ENCODE measurements around the gene CENPP. TPM values are rescaled to one million over a fixed set of nuclear protein-coding genes. Genes with fewer than 3 reads are reported as not detected.
"Not testable (repeated sequence)": the region's sequence is repeated elsewhere in the genome, so short reads cannot be mapped to it uniquely, and the experiment has no call there.

CENPP gene
- total RNA-seq, 2 donors from 2014 or later = 3.1 to 11.0 TPM

DNA sequence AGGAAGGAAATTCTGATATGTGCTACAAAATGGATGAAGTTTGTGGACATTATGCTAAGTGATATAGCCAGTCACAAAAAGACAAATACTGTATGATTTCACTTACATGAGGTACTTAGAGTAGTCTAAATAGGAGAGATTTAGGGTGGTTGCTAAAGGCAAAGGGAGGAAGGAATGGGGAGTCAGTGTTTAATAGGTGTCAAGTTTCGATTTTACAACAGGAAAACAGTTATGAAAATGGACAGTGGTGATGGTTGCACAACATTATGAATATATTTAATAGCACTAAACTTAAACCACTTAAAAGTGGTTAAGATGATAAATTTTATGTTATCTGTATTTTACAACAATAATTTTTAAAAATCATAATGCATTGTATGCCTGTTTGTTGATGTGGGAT is 250.4 kb downstream of the CENPP start:
- H3K27me3 ChIP-seq = no peaks in the 10 kb centered on the region
- no peaks in the 10 kb centered on the region for H3K4me1 ChIP-seq
- no peak for DNase-seq
- H3K4me3 ChIP-seq = no peak overlapping the region
- no peaks in the 10 kb centered on the region for H3K36me3 ChIP-seq
- no peak overlapping the region for H3K9ac ChIP-seq (ENCODE audit: low read depth in 2 of 2, low read length in 2 of 2)
- TF ChIP-seq, protein P1, sequence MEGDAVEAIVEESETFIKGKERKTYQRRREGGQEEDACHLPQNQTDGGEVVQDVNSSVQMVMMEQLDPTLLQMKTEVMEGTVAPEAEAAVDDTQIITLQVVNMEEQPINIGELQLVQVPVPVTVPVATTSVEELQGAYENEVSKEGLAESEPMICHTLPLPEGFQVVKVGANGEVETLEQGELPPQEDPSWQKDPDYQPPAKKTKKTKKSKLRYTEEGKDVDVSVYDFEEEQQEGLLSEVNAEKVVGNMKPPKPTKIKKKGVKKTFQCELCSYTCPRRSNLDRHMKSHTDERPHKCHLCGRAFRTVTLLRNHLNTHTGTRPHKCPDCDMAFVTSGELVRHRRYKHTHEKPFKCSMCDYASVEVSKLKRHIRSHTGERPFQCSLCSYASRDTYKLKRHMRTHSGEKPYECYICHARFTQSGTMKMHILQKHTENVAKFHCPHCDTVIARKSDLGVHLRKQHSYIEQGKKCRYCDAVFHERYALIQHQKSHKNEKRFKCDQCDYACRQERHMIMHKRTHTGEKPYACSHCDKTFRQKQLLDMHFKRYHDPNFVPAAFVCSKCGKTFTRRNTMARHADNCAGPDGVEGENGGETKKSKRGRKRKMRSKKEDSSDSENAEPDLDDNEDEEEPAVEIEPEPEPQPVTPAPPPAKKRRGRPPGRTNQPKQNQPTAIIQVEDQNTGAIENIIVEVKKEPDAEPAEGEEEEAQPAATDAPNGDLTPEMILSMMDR (IDR thresholded peaks at IDR 0.05) = no peak
- intact Hi-C loops (cut with DNase I) = no loop called here
- H3K27ac ChIP-seq = no peak overlapping the region
- no peaks in the 10 kb centered on the region for H3K9me3 ChIP-seq

DNA sequence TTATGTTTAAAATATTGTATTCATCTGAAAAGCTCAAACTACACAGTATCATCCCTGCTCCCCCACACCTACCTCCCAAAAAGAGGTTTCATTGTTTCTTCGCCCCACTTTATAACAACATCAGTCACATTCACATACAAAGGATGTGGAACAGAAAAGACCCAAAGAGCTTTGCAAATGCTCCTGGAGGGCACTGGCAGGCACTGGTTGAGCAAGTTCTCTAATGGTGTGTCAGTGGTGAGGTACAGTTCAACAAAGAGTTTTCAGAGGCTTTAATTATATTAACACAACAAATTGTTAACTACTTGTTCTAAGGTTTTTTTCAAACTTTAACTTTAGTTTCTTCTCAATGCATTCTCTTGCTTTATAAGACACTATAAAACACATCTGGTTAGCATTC is 264.2 kb downstream of the CENPP start:
- Histone ChIP-seq H3K27me3 (no peaks in the 10 kb centered on the region), H3K9ac (ENCODE audit: low read depth in 2 of 2, low read length in 2 of 2) (no peak overlapping the region), H3K27ac (no peak overlapping the region), H3K4me1 (no peaks in the 10 kb centered on the region), H3K4me3 (no peak overlapping the region), H3K9me3 (no peaks in the 10 kb centered on the region), H3K36me3 (no peaks in the 10 kb centered on the region)
- TF ChIP-seq, protein P1 (IDR thresholded peaks at IDR 0.05) = no peak
- intact Hi-C loops (cut with DNase I) = no loop called here
- DNase-seq = no peak

DNA sequence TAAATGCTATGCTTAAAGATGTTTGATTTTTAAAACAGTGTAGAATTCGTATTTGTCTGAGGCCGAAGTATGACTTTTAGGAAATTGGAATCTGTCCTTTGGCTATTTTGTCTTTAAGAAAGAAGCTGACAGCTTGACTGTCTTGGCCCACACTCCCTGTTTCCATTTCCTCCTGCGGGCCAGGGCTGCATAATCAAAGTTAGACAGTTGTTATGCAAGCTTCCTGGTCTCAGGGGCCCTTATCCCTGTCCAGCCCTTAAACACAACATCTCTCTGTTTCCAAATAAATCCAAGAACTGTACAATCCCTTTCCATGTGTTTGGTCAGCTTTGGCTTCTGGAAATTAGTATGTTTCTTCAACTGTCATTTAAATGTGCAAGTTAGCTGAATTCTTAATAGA is 264.6 kb downstream of the CENPP start:
- H3K4me1 ChIP-seq = no peaks in the 10 kb centered on the region
- no peak overlapping the region for H3K27ac ChIP-seq
- no peak overlapping the region for H3K4me3 ChIP-seq
- H3K9ac ChIP-seq (ENCODE audit: low read depth in 2 of 2, low read length in 2 of 2) = no peak overlapping the region
- no peaks in the 10 kb centered on the region for H3K27me3 ChIP-seq
- H3K9me3 ChIP-seq = no peaks in the 10 kb centered on the region
- intact Hi-C loops (cut with DNase I) = no loop called here
- TF ChIP-seq, protein P1 (IDR thresholded peaks at IDR 0.05) = no peak
- H3K36me3 ChIP-seq = no peaks in the 10 kb centered on the region
- peak; percentile 51 for DNase-seq

DNA sequence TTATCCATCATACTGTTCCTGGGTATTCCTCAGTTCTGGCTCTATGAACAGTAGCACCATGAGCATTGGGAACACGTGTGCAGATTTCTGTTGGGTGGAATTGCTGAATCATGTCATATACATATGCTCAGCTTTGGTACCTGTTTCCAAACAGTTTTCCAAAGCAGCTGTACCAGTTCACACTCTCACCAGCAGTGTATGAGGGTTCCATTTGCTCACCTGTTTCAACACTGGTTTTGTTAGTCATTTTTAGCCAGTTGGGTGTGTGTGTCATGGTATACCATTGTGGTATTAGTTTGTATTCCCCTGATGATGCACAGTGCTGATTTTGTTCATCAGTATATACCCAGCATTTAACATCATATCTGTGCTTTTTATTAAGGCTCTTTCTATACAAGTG is 266.8 kb downstream of the CENPP start:
- Histone ChIP-seq H3K4me3 (no peak overlapping the region), H3K4me1 (no peaks in the 10 kb centered on the region), H3K9ac (ENCODE audit: low read depth in 2 of 2, low read length in 2 of 2) (no peak overlapping the region), H3K27me3 (no peaks in the 10 kb centered on the region), H3K36me3 (no peaks in the 10 kb centered on the region), H3K9me3 (no peaks in the 10 kb centered on the region), H3K27ac (no peak overlapping the region)
- intact Hi-C loops (cut with DNase I) = no loop called here
- DNase-seq = no peak
- TF ChIP-seq, protein P1 (IDR thresholded peaks at IDR 0.05) = no peak

DNA sequence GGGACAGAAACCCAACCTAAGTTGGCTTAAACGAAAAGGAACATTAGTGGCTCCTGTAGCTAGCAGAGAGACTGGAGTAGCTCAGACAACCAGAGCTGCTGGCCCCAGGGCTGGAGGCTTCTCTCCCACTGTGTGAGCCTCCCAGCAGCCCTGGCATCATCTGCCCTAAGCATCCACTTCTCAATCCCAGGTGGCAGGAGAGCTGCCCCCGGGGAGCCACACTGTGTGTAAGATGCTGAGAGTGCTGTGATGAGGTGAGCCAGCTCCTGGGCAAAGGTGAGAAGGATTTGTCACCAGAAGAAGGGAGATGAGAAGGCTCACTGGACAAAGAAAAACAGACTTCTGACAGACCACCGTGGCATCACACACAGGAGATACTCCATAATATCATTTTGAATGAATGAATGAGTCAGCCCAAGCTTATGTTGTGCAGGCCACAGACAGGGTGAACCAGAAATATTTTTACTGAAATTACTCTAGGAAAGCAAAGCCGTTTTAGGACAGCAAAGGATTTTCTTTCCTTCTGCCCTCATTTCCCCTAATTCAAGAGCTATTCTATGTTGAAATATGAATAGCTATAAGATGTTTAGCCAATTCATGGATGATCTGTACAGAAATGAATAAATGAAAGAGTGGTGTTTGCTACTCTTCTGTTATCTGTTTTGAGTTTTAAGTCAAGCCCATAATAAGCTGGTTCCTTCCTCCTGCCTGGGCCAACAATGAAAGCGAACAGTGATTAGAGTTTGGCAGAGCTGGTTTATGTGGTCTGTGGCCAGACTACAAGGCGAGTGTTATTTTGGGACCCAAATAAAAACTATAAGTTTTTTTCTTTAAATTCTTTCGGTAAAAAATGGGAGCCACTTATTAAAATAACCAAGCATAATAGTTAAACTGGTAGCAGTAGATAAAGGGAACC is 267.5 kb downstream of the CENPP start:
- H3K27ac ChIP-seq = no peak overlapping the region
- TF ChIP-seq, protein P1 (IDR thresholded peaks at IDR 0.05) = no peak
- H3K9me3 ChIP-seq = no peaks in the 10 kb centered on the region
- no peak overlapping the region for H3K4me3 ChIP-seq
- no peak overlapping the region for H3K9ac ChIP-seq (ENCODE audit: low read depth in 2 of 2, low read length in 2 of 2)
- H3K27me3 ChIP-seq = no peaks in the 10 kb centered on the region
- H3K4me1 ChIP-seq = no peaks in the 10 kb centered on the region
- H3K36me3 ChIP-seq = no peaks in the 10 kb centered on the region
- intact Hi-C loops (cut with DNase I) = no loop called here
- no peak for DNase-seq

DNA sequence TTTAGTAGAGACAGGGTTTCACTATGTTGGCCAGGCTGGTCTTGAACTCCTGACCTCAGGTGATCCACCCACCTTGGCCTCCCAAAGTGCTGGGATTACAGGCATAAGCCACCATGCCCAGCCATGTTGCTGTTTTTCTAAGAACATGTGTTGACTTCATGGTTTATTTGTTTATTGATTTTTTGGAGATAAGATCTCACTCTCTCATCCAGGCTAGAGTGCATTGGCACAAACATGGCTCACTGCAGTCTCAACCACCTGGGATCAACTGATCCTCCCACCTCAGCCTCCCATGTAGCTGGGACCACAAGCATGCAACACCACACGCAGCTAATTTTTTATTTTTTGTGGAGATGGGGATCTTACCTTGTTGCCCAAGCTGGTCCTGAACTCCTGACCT is 269.3 kb downstream of the CENPP start:
- H3K36me3 ChIP-seq; H3K9ac ChIP-seq (ENCODE audit: low read depth in 2 of 2, low read length in 2 of 2); H3K4me3 ChIP-seq; intact Hi-C loops (cut with DNase I); DNase-seq; H3K9me3 ChIP-seq; H3K27me3 ChIP-seq; H3K27ac ChIP-seq; H3K4me1 ChIP-seq: not testable (repeated sequence)
